ENCODE data around the gene CRHR2.

CRHR2 gene

DNA sequence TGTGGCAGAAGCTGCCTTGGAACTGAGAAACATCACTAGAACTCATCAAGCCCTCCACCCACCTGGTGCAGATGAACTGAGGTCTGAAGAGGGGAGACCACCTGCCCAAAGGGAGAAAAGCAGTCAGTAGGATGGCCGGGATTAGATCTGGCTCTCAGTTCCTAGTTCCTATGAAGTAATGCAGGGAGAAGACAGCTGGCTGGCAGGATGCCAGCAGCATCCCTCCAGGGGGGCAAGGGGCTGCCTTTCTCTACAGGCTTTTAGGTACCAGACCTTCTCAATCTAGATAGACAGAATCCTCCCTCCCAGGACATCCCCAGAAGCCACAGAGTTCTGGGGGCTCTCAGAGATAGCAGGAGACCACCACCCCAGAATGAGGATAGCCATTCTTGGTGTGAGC lies 7.8 kb downstream of the CRHR2 start:
- no peak overlapping the region for H3K4me3 ChIP-seq (replicated peaks; ENCODE audit: low read depth, low read length)
- DNase-seq (ENCODE audit: extremely low read depth, low read depth) = no peak
- TF ChIP-seq, protein P1, sequence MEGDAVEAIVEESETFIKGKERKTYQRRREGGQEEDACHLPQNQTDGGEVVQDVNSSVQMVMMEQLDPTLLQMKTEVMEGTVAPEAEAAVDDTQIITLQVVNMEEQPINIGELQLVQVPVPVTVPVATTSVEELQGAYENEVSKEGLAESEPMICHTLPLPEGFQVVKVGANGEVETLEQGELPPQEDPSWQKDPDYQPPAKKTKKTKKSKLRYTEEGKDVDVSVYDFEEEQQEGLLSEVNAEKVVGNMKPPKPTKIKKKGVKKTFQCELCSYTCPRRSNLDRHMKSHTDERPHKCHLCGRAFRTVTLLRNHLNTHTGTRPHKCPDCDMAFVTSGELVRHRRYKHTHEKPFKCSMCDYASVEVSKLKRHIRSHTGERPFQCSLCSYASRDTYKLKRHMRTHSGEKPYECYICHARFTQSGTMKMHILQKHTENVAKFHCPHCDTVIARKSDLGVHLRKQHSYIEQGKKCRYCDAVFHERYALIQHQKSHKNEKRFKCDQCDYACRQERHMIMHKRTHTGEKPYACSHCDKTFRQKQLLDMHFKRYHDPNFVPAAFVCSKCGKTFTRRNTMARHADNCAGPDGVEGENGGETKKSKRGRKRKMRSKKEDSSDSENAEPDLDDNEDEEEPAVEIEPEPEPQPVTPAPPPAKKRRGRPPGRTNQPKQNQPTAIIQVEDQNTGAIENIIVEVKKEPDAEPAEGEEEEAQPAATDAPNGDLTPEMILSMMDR (IDR thresholded peaks at IDR 0.05; ENCODE audit: low read depth, low read length, missing control alignments) = no peak

DNA sequence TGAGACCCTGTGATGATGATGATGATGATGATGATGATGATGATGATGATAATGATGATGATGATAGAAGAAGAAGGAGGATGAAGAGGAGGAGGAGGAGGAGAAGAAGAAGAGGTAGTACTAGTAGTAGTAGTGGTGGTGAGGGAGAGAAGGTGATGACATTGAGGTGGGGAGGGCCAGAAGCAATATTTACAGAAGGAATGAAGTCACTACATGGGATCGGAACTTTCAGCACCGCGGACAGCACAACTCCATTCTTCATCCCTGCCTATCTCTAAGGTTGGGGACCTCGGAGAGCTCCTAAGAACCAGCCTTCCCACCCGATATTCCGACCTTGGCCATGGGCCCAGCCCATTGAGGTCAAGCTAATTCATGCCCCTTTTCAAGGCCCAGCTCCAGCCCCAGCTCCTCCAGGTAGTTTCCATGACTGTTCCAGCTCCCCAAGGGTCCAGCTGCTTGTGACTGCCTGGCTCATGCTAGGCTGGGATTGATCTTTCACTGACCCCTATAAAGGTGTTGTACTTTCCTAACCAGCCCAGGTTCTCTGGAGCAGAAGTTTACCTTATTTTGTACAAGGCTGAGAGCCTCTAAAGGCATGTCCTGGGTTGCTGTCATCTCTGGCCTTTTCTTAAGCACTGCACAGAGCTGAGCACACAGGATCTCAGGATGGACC lies 10.3 kb downstream of the CRHR2 start:
- TF ChIP-seq, protein P1 (IDR thresholded peaks at IDR 0.05; ENCODE audit: low read depth, low read length, missing control alignments) = no peak
- H3K4me3 ChIP-seq (replicated peaks; ENCODE audit: low read depth, low read length) = no peak overlapping the region
- DNase-seq (ENCODE audit: extremely low read depth, low read depth) = peak; percentile 61

DNA sequence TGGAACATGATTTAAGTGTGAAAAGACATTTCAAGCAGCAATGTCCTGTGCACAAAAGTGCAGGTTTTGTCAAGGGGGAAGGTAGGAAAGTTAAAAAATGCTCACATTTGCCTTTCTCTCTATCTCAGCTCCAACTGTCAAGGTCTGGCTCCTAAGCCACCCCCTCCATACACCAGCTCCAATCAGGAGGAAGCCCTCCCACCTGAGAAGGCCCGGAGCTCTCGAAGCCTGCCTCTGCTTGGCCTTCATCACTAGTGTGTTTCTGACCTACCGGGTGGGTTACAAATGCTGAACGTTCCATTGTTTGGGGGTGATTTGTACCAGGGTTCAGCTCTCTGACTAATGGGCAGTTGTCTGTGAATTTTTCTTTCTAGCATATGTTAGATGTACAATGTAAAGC lies 14.2 kb downstream of the CRHR2 start:
- no peak overlapping the region for H3K4me3 ChIP-seq (replicated peaks; ENCODE audit: low read depth, low read length)
- no peak for DNase-seq (ENCODE audit: extremely low read depth, low read depth)
- TF ChIP-seq, protein P1 (IDR thresholded peaks at IDR 0.05; ENCODE audit: low read depth, low read length, missing control alignments) = no peak

DNA sequence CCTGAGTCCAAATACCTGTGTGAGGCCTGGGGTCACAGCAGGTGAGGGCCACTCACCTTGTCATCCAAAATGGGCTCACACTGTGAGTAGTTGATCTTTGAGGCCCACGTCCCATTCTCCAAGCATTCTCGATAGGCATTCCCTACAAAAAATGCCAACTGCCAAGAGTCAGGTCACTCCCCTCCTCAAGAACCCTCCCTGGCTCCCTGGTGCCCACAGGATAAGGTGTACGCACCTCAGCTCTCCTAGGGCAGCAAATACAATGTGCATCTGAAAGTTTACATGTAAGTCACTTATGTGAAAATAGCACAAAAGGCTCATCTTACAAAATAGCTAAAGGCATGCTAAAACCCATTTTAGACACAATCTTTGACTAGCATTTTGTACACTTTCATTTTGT lies 15.1 kb downstream of the CRHR2 start:
- DNase-seq (ENCODE audit: extremely low read depth, low read depth) = no peak
- TF ChIP-seq, protein P1 (IDR thresholded peaks at IDR 0.05; ENCODE audit: low read depth, low read length, missing control alignments) = no peak
- no peak overlapping the region for H3K4me3 ChIP-seq (replicated peaks; ENCODE audit: low read depth, low read length)

DNA sequence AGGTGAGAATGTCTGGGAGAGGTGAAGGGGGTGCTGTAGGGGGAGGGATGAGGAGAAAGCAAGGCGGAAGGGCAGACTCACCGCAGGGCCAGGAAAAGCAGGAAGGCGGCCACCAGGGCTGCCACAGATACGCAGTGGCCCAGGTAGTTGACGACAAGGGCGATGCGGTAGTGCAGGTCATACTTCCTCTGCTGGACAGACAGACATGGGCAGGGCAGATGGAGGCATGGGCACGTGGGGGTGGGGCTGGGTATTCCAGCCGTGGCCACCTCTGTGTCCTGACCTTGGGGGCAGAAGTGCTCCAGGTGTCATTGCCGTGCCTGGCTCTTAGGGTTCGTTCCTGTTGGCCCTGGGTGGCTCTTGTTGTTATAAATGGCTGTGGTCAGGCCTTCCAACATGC lies 16.8 kb downstream of the CRHR2 start:
- H3K4me3 ChIP-seq (replicated peaks; ENCODE audit: low read depth, low read length) = no peak overlapping the region
- TF ChIP-seq, protein P1 (IDR thresholded peaks at IDR 0.05; ENCODE audit: low read depth, low read length, missing control alignments) = no peak
- no peak for DNase-seq (ENCODE audit: extremely low read depth, low read depth)

DNA sequence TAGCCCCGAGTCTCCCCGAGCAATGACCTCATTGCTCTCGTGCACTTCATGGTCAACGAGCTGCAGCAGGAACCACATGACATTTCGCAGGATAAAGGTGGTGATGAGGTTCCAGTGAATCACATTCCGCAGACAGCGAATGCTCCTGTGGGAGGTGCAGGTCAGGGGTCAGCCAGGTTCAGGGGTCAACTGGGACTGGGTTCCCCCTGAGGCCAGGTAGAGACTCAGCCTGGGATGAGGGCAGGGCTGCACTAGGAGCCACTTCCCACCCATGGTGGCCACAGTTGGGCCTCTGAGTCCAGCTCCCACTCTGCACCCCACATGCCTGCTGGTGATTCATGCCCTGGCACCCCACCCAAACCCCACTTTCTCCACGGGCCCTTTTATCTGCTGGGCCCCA lies 17.2 kb downstream of the CRHR2 start:
- DNase-seq (ENCODE audit: extremely low read depth, low read depth) = no peak
- no peak overlapping the region for H3K4me3 ChIP-seq (replicated peaks; ENCODE audit: low read depth, low read length)
- TF ChIP-seq, protein P1 (IDR thresholded peaks at IDR 0.05; ENCODE audit: low read depth, low read length, missing control alignments) = no peak

Data from HFF-Myc (cell line).